Activated B cell treated with CpG ODN at 0.5 μM for 24 hours (primary cell): Measurements from ENCODE around the gene ZNF544. TPM values are rescaled to one million over a fixed set of nuclear protein-coding genes. Genes with fewer than 3 reads are reported as not detected.

ENCODE experiments used
- ATAC-seq: fragments of 200-7000 bp; cut with Tn5 transposase; one replicate; pipeline ENCODE4 v1.10.0; 2021; ENCODE audit warnings: low read depth, mild to moderate bottlenecking, moderate library complexity
- CTCF ChIA-PET: fragments of 350-600 bp; sonication (Branson Sonifier 250); formaldehyde crosslinking; loops from one replicate; lab custom pipeline; 2021; ENCODE audit warnings: antibody characterized with exemption; lab: Charles Lee
- POLR2A ChIA-PET: fragments of 350-600 bp; sonication (Branson Sonifier 250); formaldehyde crosslinking; loops from one replicate; lab custom pipeline; 2021; ENCODE audit warnings: antibody characterized with exemption; lab: Charles Lee
- DNase-seq: peaks from one replicate; pipeline ENCODE4 v3.0.0; 2022
- H3K27ac Mint-ChIP-seq: one replicate; pipeline ENCODE4 v1.8.0; 2020; ENCODE audit warnings: mixed read lengths
- H3K27me3 Mint-ChIP-seq: one replicate; pipeline ENCODE4 v1.8.0; 2021; ENCODE audit warnings: mixed read lengths
- H3K36me3 Mint-ChIP-seq: one replicate; pipeline ENCODE4 v1.8.0; 2021; ENCODE audit warnings: low read depth, mixed read lengths
- H3K4me1 Mint-ChIP-seq: one replicate; pipeline ENCODE4 v1.8.0; 2021; ENCODE audit warnings: mixed read lengths
- H3K4me3 Mint-ChIP-seq: one replicate; pipeline ENCODE4 v1.8.0; 2020; ENCODE audit warnings: mild to moderate bottlenecking, mixed read lengths
- H3K9me3 Mint-ChIP-seq: one replicate; pipeline ENCODE4 v1.8.0; 2020; ENCODE audit warnings: mixed read lengths
- CTCF ChIP-seq: fragments of 200-600 bp; IDR thresholded peaks from one replicate; pipeline ENCODE4 v1.8.0; 2022; ENCODE audit warnings: antibody characterized with exemption, mild to moderate bottlenecking
- intact Hi-C: fragments of 100-400 bp; cut with micrococcal nuclease; formaldehyde crosslinking; loops from one replicate; pipeline ENCODE4 v1.15.1; 2024
- total RNA-seq: library from RNA; stranded (reverse); gene quantifications from 2 replicates; pipeline ENCODE4 v1.2.3, GENCODE V29; 2022

ZNF544 gene
- total RNA-seq, 1 donor from 2014 or later: 61.7 TPM

- Mint-ChIP-seq H3K4me1 (peaks cover 26% of the 10 kb centered on the region), H3K27me3 (no peaks in the 10 kb centered on the region), H3K4me3 (no peak overlapping the region), H3K9me3 (no peaks in the 10 kb centered on the region), H3K36me3 (peaks cover 42% of the 10 kb centered on the region), H3K27ac (no peak overlapping the region)
- ATAC-seq (no peak), DNase-seq (no peak)
- CTCF ChIA-PET: no interaction called here
- intact Hi-C loops: no loop called here
- TF ChIP-seq CTCF: no peak
- POLR2A ChIA-PET: no interaction called here
These were observed 55.5 kb downstream of the ZNF544 start for GRCh38 chr19:58284199-58284598.

- H3K27ac Mint-ChIP-seq: no peak overlapping the region
- DNase-seq: no peak
- ChIA-PET CTCF (no interaction called here), POLR2A (no interaction called here)
- H3K36me3 Mint-ChIP-seq: peaks cover 80% of the 10 kb centered on the region
- H3K27me3 Mint-ChIP-seq: no peaks in the 10 kb centered on the region
- peaks cover 21% of the 10 kb centered on the region for H3K9me3 Mint-ChIP-seq
- no peak for TF ChIP-seq CTCF
- intact Hi-C loops: no loop called here
- no peak for ATAC-seq
- no peak overlapping the region for H3K4me3 Mint-ChIP-seq
- no peaks in the 10 kb centered on the region for H3K4me1 Mint-ChIP-seq
These were observed 63.2 kb downstream of the ZNF544 start for GRCh38 chr19:58291943-58292342.

- H3K36me3 Mint-ChIP-seq: peaks cover 68% of the 10 kb centered on the region
- no peak overlapping the region for H3K4me3 Mint-ChIP-seq
- H3K9me3 Mint-ChIP-seq: peaks cover 21% of the 10 kb centered on the region
- CTCF ChIA-PET: no interaction called here
- POLR2A ChIA-PET: interaction anchor here (0.6 kb wide), 1 partner anchor 166 kb away, joined by 5 read pairs; no protein-coding TSS in a partner anchor
- no peak for TF ChIP-seq CTCF
- intact Hi-C loops: no loop called here
- H3K27ac Mint-ChIP-seq: no peak overlapping the region
- ATAC-seq (no peak), DNase-seq (no peak)
- H3K4me1 Mint-ChIP-seq: no peaks in the 10 kb centered on the region
- no peaks in the 10 kb centered on the region for H3K27me3 Mint-ChIP-seq
These were observed 66.1 kb downstream of the ZNF544 start for GRCh38 chr19:58294743-58295374.

GRCh38 chr19:58296104-58296503 is 67.4 kb downstream of the ZNF544 start:
- POLR2A ChIA-PET: no interaction called here
- intact Hi-C loops: no loop called here

GRCh38 chr19:58300620-58301019 is 71.9 kb downstream of the ZNF544 start:
- ChIA-PET CTCF (no interaction called here), POLR2A (interaction anchor here (0.6 kb wide), 1 partner anchor 62 kb away, joined by 3 read pairs; the partner anchor contains the start of gene ZNF497)
- TF ChIP-seq CTCF: no peak
- no peaks in the 10 kb centered on the region for H3K27me3 Mint-ChIP-seq
- ATAC-seq (no peak), DNase-seq (no peak)
- H3K4me3 Mint-ChIP-seq: no peak overlapping the region
- H3K36me3 Mint-ChIP-seq: peaks cover 38% of the 10 kb centered on the region
- peaks cover 14% of the 10 kb centered on the region for H3K4me1 Mint-ChIP-seq
- no peak overlapping the region for H3K27ac Mint-ChIP-seq
- intact Hi-C loops: loop anchor here (10.0 kb wide), 1 partner anchor 296 kb away; the partner anchor contains the start of gene ZNF606
- no peaks in the 10 kb centered on the region for H3K9me3 Mint-ChIP-seq

More at GRCh38 chr19:58296104-58296503, 67.4 kb downstream of the ZNF544 start:
- peaks cover 74% of the 10 kb centered on the region for H3K36me3 Mint-ChIP-seq
- no peaks in the 10 kb centered on the region for H3K27me3 Mint-ChIP-seq
- no peak for ATAC-seq
- H3K27ac Mint-ChIP-seq: no peak overlapping the region
- H3K4me3 Mint-ChIP-seq: no peak overlapping the region
- CTCF ChIA-PET: no interaction called here
- no peaks in the 10 kb centered on the region for H3K4me1 Mint-ChIP-seq
- DNase-seq: no peak
- TF ChIP-seq CTCF: no peak
- H3K9me3 Mint-ChIP-seq: peaks cover 20% of the 10 kb centered on the region
